ENCODE measurements around the gene C1QTNF1. TPM values are rescaled to one million over a fixed set of nuclear protein-coding genes. Genes with fewer than 3 reads are reported as not detected.

Gene C1QTNF1
- total RNA-seq, 3 donors from 2014 or later (not counting 1 experiment from before 2014, with no cell fraction given), result 0.20 to 0.28 TPM; not detected in 1

GRCh38 chr17:78999056-78999768 is 24.8 kb upstream of the C1QTNF1 start:
- peaks cover 27% of the 10 kb centered on the region for H3K36me3 ChIP-seq (ENCODE audit: control insufficient read depth, insufficient read depth, low read length)

GRCh38 chr17:78999947-79000395 is 24.0 kb upstream of the C1QTNF1 start:
- 98% methylated on average over 12 of the region's 12 CpGs for WGBS (ENCODE audit: insufficient coverage)
- peaks cover 27% of the 10 kb centered on the region for H3K36me3 ChIP-seq (ENCODE audit: control insufficient read depth, insufficient read depth, low read length)
- no peak overlapping the region for H3K27ac ChIP-seq (ENCODE audit: low read length)
- H3K27me3 ChIP-seq (ENCODE audit: control insufficient read depth, insufficient read depth, low read length), result no peaks in the 10 kb centered on the region
- DNase-seq (no peak), ATAC-seq (no peak)
- H3K27ac Mint-ChIP-seq, result peak overlapping the region in 1 of 2 donors; percentile 53
- H3K9me3 Mint-ChIP-seq, result no peaks in the 10 kb centered on the region
- no peaks in the 10 kb centered on the region for H3K27me3 Mint-ChIP-seq (ENCODE audit: low read depth in 2 of 2)
- H3K4me3 ChIP-seq (ENCODE audit: low read length), result no peak overlapping the region
- peaks cover 9% of the 10 kb centered on the region for H3K4me1 ChIP-seq (ENCODE audit: control insufficient read depth, insufficient read depth, low read length)
- H3K36me3 Mint-ChIP-seq, result no peaks in the 10 kb centered on the region
- intact Hi-C loops (cut with micrococcal nuclease), result no loop called here
- TF ChIP-seq, protein P1, sequence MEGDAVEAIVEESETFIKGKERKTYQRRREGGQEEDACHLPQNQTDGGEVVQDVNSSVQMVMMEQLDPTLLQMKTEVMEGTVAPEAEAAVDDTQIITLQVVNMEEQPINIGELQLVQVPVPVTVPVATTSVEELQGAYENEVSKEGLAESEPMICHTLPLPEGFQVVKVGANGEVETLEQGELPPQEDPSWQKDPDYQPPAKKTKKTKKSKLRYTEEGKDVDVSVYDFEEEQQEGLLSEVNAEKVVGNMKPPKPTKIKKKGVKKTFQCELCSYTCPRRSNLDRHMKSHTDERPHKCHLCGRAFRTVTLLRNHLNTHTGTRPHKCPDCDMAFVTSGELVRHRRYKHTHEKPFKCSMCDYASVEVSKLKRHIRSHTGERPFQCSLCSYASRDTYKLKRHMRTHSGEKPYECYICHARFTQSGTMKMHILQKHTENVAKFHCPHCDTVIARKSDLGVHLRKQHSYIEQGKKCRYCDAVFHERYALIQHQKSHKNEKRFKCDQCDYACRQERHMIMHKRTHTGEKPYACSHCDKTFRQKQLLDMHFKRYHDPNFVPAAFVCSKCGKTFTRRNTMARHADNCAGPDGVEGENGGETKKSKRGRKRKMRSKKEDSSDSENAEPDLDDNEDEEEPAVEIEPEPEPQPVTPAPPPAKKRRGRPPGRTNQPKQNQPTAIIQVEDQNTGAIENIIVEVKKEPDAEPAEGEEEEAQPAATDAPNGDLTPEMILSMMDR (IDR thresholded peaks at IDR 0.05), result no peak
- H3K4me1 Mint-ChIP-seq, result peaks cover 24 to 38% of the 10 kb centered on the region in 2 donors
- H3K4me3 Mint-ChIP-seq, result no peak overlapping the region
- no peaks in the 10 kb centered on the region for H3K9me3 ChIP-seq (ENCODE audit: control insufficient read depth, insufficient read depth, low read length)

More at GRCh38 chr17:78999056-78999768, 24.8 kb upstream of the C1QTNF1 start:
- Histone ChIP-seq H3K4me3 (ENCODE audit: low read length) (no peak overlapping the region), H3K9me3 (ENCODE audit: control insufficient read depth, insufficient read depth, low read length) (no peaks in the 10 kb centered on the region), H3K27ac (ENCODE audit: low read length) (no peak overlapping the region), H3K4me1 (ENCODE audit: control insufficient read depth, insufficient read depth, low read length) (peaks cover 9% of the 10 kb centered on the region), H3K27me3 (ENCODE audit: control insufficient read depth, insufficient read depth, low read length) (no peaks in the 10 kb centered on the region)
- no peaks in the 10 kb centered on the region for H3K9me3 Mint-ChIP-seq
- H3K27me3 Mint-ChIP-seq (ENCODE audit: low read depth in 2 of 2), result no peaks in the 10 kb centered on the region
- H3K27ac Mint-ChIP-seq, result no peak overlapping the region
- TF ChIP-seq, protein P1 (IDR thresholded peaks at IDR 0.05), result no peak
- WGBS (ENCODE audit: insufficient coverage), result 97% methylated on average over 17 of the region's 17 CpGs
- ATAC-seq, result no peak
- intact Hi-C loops (cut with micrococcal nuclease), result no loop called here
- no peak for DNase-seq
- no peaks in the 10 kb centered on the region for H3K36me3 Mint-ChIP-seq
- peaks cover 24 to 44% of the 10 kb centered on the region in 2 donors for H3K4me1 Mint-ChIP-seq
- no peak overlapping the region for H3K4me3 Mint-ChIP-seq

DNA sequence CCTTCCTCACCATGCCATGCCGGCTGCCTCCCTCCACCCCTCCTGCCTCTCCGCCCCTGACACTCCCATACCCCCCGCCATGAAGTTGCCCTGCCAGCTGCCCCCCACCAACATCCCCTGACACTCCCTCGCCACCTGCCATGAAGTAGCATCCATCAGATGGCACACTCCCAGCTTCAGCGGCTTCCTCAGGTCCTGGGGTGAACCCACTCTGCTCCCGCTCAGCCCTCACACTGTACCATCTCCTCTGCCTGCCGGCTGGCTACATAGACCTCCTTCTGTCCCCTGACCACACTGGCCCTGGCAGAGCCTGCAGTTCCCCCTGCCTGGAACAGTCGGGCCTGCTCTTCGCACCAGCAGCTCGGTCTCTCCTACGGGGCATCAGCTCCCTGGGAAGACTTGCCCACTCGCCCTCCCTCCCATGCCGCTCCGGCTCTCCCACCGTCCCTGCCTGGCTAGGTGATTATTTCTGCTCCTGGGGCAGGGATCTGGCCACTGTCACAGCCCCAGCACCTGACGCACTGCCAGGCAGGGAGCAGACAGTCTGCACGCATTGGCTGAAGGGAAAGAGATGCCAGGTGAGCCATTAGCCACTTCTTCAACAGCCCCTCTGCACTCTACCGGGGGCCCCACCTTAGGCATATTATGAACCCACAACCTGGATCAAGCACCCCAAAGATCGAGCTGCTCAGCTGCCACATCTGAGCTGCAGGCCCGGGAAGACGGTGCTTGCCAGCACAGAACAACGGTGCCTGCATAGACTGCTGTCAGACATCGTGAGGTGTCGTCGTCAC is 23.4 kb upstream of the C1QTNF1 start:
- DNase-seq (no peak), ATAC-seq (no peak)
- Histone ChIP-seq H3K9me3 (ENCODE audit: control insufficient read depth, insufficient read depth, low read length) (no peaks in the 10 kb centered on the region), H3K27ac (ENCODE audit: low read length) (no peak overlapping the region), H3K36me3 (ENCODE audit: control insufficient read depth, insufficient read depth, low read length) (peaks cover 27% of the 10 kb centered on the region), H3K27me3 (ENCODE audit: control insufficient read depth, insufficient read depth, low read length) (no peaks in the 10 kb centered on the region), H3K4me3 (ENCODE audit: low read length) (no peak overlapping the region), H3K4me1 (ENCODE audit: control insufficient read depth, insufficient read depth, low read length) (peaks cover 15% of the 10 kb centered on the region)
- peaks cover 25 to 44% of the 10 kb centered on the region in 2 donors for H3K4me1 Mint-ChIP-seq
- 96% methylated on average over 25 of the region's 25 CpGs for WGBS (ENCODE audit: insufficient coverage)
- peak overlapping the region in 1 of 2 donors; percentile 69 for H3K27ac Mint-ChIP-seq
- no peaks in the 10 kb centered on the region for H3K27me3 Mint-ChIP-seq (ENCODE audit: low read depth in 2 of 2)
- H3K9me3 Mint-ChIP-seq, result no peaks in the 10 kb centered on the region
- no peak overlapping the region for H3K4me3 Mint-ChIP-seq
- TF ChIP-seq, protein P1 (IDR thresholded peaks at IDR 0.05), result no peak
- intact Hi-C loops (cut with micrococcal nuclease), result no loop called here
- no peaks in the 10 kb centered on the region for H3K36me3 Mint-ChIP-seq
